Activated CD8-positive, alpha-beta memory T cell treated with anti-CD3 and anti-CD28 coated beads for 1 hour (primary cell): ENCODE data around the gene EIF3D.

Source experiments
- DNase-seq, 2 donors: peaks; one replicate each; pipeline ENCODE4 v3.0.0-alpha.2; 2020; ENCODE audit warnings: low read depth in 1 of 2; ENCODE audit errors: extremely low read depth in 1 of 2

EIF3D gene

GRCh38 chr22:36467946-36468345 is 61.0 kb downstream of the EIF3D start:
- no peak for DNase-seq

- DNase-seq, result no peak
Observed at GRCh38 chr22:36467042-36467810, 61.7 kb downstream of the EIF3D start.

GRCh38 chr22:36466258-36466657 is 62.7 kb downstream of the EIF3D start:
- DNase-seq, result no peak

- DNase-seq, result no peak
Observed at GRCh38 chr22:36465232-36466021, 63.5 kb downstream of the EIF3D start.

- DNase-seq, result no peak
Observed at GRCh38 chr22:36464715-36465231, 64.2 kb downstream of the EIF3D start.

- no peak for DNase-seq
Observed at GRCh38 chr22:36463783-36464184, 65.2 kb downstream of the EIF3D start.

GRCh38 chr22:36461665-36462649 is 67.0 kb downstream of the EIF3D start:
- no peak for DNase-seq
